ENCODE data around the gene CEL. TPM values are rescaled to one million over a fixed set of nuclear protein-coding genes. Genes with fewer than 3 reads are reported as not detected.

Gene CEL
- total RNA-seq, 2 experiments from 2014 or later: 2.9 to 3.0 TPM

- intact Hi-C loops (cut with micrococcal nuclease): no loop called here
- no peaks in the 10 kb centered on the region for H3K9me3 Mint-ChIP-seq
- peaks cover 39% of the 10 kb centered on the region for H3K4me1 Mint-ChIP-seq (ENCODE audit: low read depth)
- ChIA-PET POLR2A (no interaction called here), CTCF (no interaction called here)
- DNase-seq: no peak
- H3K27me3 Mint-ChIP-seq: no peaks in the 10 kb centered on the region
- no peak for ATAC-seq
- no peak overlapping the region for H3K27ac Mint-ChIP-seq
- TF ChIP-seq CTCF (IDR thresholded peaks at IDR 0.05): no peak
- peaks cover 42% of the 10 kb centered on the region for H3K36me3 Mint-ChIP-seq (ENCODE audit: low read depth)
- no peak overlapping the region for H3K4me3 Mint-ChIP-seq
Measured at GRCh38 chr9:133054966-133055365, 6.8 kb upstream of the CEL start.

DNA sequence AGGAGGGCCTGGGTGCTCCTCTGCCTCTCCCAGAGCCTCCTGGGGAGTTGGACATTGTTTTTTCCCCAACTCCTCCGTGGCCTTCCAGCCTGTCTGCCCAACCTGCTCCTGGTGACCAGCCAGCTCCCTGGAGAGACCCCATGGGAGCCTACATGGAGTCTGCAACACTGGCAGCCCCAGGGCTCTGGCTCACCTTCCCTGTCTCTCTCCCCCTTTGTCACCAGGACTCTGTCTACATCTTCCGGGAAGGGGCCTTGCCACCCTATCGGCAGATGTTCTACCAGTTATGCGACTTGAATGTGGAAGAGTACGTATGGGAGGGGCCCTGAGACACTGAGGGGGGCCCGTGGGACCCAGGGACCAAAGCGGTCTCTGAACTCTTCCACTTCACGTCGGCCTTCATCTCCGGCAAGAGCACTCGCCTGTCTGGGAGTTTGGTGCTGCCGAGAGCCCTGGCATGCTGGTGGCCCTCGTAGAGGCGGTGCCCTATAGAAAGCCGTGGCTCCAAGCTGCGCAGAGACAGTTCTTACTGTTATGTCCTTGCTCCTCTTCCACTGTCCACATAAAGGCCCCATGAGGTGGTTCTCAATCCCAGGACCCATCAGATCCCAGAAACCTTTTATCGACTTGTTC, 5.9 kb upstream of the CEL start:
- Mint-ChIP-seq H3K9me3 (no peaks in the 10 kb centered on the region), H3K4me1 (ENCODE audit: low read depth) (peaks cover 47% of the 10 kb centered on the region), H3K27ac (no peak overlapping the region), H3K4me3 (no peak overlapping the region), H3K36me3 (ENCODE audit: low read depth) (peaks cover 40% of the 10 kb centered on the region), H3K27me3 (no peaks in the 10 kb centered on the region)
- intact Hi-C loops (cut with micrococcal nuclease): no loop called here
- ATAC-seq (no peak), DNase-seq (no peak)
- ChIA-PET CTCF (interaction anchor here (1.2 kb wide), 1 partner anchor 88 kb away, joined by 5 read pairs; no protein-coding TSS in a partner anchor), POLR2A (interaction anchor here (1.5 kb wide), 1 partner anchor 9 kb away, joined by 3 read pairs; no protein-coding TSS in a partner anchor)
- no peak for TF ChIP-seq CTCF (IDR thresholded peaks at IDR 0.05)

DNA sequence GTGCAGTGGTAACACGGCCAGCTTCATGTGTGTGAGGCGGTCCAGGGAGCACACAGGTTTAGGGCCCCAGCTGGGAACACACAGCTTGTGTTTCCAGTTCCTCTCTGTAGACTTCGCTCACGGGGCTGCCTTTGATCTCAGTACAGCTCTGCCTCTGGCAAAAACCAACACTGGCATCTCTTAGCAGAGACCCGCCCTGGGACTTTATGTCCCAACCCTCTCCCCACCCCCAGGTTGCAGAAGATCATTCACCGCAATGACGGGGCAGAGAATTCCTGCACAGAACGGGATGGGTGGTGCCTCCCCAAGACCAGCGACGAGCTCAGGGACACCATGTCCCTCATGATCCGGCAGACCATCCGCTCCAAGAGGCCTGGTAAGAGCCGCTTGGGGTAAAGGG, 5.2 kb upstream of the CEL start:
- ChIA-PET CTCF (interaction anchor here (1.1 to 1.9 kb wide), 3 partner anchors 8 to 88 kb away, joined by 3 to 5 read pairs (median 4); no protein-coding TSS in a partner anchor), POLR2A (interaction anchor here (1.1 to 1.5 kb wide), 2 partner anchors 9 to 19 kb away, joined by 3 read pairs; no protein-coding TSS in a partner anchor)
- no peak overlapping the region for H3K4me3 Mint-ChIP-seq
- TF ChIP-seq CTCF (IDR thresholded peaks at IDR 0.05): no peak
- ATAC-seq (no peak), DNase-seq (no peak)
- H3K27ac Mint-ChIP-seq: peak overlapping the region; percentile 50
- H3K4me1 Mint-ChIP-seq (ENCODE audit: low read depth): peaks cover 53% of the 10 kb centered on the region
- H3K9me3 Mint-ChIP-seq: no peaks in the 10 kb centered on the region
- peaks cover 39% of the 10 kb centered on the region for H3K36me3 Mint-ChIP-seq (ENCODE audit: low read depth)
- no peaks in the 10 kb centered on the region for H3K27me3 Mint-ChIP-seq
- intact Hi-C loops (cut with micrococcal nuclease): no loop called here

- TF ChIP-seq CTCF (IDR thresholded peaks at IDR 0.05): no peak
- Mint-ChIP-seq H3K9me3 (no peaks in the 10 kb centered on the region), H3K27ac (peak overlapping the region; percentile 60), H3K27me3 (no peaks in the 10 kb centered on the region), H3K4me3 (no peak overlapping the region), H3K36me3 (ENCODE audit: low read depth) (peaks cover 37% of the 10 kb centered on the region), H3K4me1 (ENCODE audit: low read depth) (peaks cover 53% of the 10 kb centered on the region)
- intact Hi-C loops (cut with micrococcal nuclease): no loop called here
- POLR2A ChIA-PET: interaction anchor here (1.0 to 1.5 kb wide), 3 partner anchors 10 to 75 kb away, joined by 3 read pairs; no protein-coding TSS in a partner anchor
- CTCF ChIA-PET: interaction anchor here (1.0 to 1.9 kb wide), 4 partner anchors 8 to 91 kb away, joined by 3 to 5 read pairs (median 4); no protein-coding TSS in a partner anchor
- DNase-seq: peak; percentile 55
- ATAC-seq: peak; percentile 45
Measured at GRCh38 chr9:133057006-133057405, 4.8 kb upstream of the CEL start.

DNA sequence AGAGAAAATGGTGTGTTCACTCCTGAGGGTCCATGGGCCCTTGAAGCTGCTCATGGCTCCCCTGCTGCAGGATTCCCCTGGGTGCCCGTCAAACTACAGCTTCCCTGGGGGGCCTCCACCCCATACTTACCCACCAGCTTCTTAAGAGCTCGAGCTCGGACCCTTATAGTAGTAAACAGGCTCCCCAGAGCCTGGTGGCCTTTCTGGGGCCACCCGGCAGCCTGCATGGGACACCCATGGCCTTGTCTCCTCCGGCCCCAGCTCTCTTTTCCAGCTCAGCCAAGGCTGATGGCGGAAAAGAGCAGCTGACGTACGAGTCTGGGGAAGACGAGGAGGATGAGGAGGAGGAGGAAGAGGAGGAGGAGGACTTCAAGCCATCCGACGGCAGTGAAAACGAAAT, 4.2 kb upstream of the CEL start:
- CTCF ChIA-PET: interaction anchor here (1.0 to 3.5 kb wide), 4 partner anchors 9 to 90 kb away, joined by 3 to 19 read pairs (median 4); no protein-coding TSS in a partner anchor
- POLR2A ChIA-PET: interaction anchor here (1.0 to 1.5 kb wide), 3 partner anchors 10 to 75 kb away, joined by 3 read pairs; no protein-coding TSS in a partner anchor

More for the DNA sequence above, 4.2 kb upstream of the CEL start:
- Mint-ChIP-seq H3K27me3 (no peaks in the 10 kb centered on the region), H3K4me3 (no peak overlapping the region), H3K27ac (peak overlapping the region; percentile 60), H3K9me3 (no peaks in the 10 kb centered on the region), H3K36me3 (ENCODE audit: low read depth) (peaks cover 37% of the 10 kb centered on the region), H3K4me1 (ENCODE audit: low read depth) (peaks cover 53% of the 10 kb centered on the region)
- ATAC-seq: no peak
- DNase-seq: no peak
- intact Hi-C loops (cut with micrococcal nuclease): no loop called here
- TF ChIP-seq CTCF (IDR thresholded peaks at IDR 0.05): no peak

Data from activated CD8-positive, alpha-beta T cell treated with anti-CD3 and anti-CD28 coated beads for 36 hours (primary cell).